HepG2 (cell line): Measurements from ENCODE around the gene VPS4A. TPM values are rescaled to one million over a fixed set of nuclear protein-coding genes. Genes with fewer than 3 reads are reported as not detected.

Experiments
- DNMT1 ChIP-seq: sonication (generic); formaldehyde crosslinking; IDR thresholded peaks from 2 replicates; pipeline ENCODE4 v1.5.1; 2020; ENCODE audit warnings: mild to moderate bottlenecking, missing genetic modification reagents
- DPF2 ChIP-seq: sonication (generic); formaldehyde crosslinking; IDR thresholded peaks from 2 replicates; pipeline ENCODE4 v1.4.0; 2020; ENCODE audit warnings: mild to moderate bottlenecking, low read depth, missing genetic modification reagents, borderline replicate concordance
- EEA1 ChIP-seq: sonication (generic); formaldehyde crosslinking; IDR thresholded peaks from 2 replicates; pipeline ENCODE4 v1.5.1; 2020; ENCODE audit warnings: mild to moderate bottlenecking, missing genetic modification reagents, borderline replicate concordance
- ELF1 ChIP-seq: sonication (generic); formaldehyde crosslinking; IDR thresholded peaks from 2 replicates; pipeline ENCODE4 v1.4.0; 2020; ENCODE audit warnings: missing genetic modification reagents
- HMG20A ChIP-seq: IDR thresholded peaks from 2 replicates; pipeline ENCODE4 v1.6.1; 2016; ENCODE audit warnings: borderline replicate concordance
- PHF20 ChIP-seq: sonication (generic); formaldehyde crosslinking; IDR thresholded peaks from 2 replicates; pipeline ENCODE4 v1.5.0; 2020; ENCODE audit warnings: mild to moderate bottlenecking, missing genetic modification reagents
- THAP8 ChIP-seq: sonication (generic); formaldehyde crosslinking; IDR thresholded peaks from 2 replicates; pipeline ENCODE4 v1.5.1; 2020; ENCODE audit warnings: missing genetic modification reagents, mild to moderate bottlenecking, borderline replicate concordance
- ZBTB1 ChIP-seq: sonication (generic); formaldehyde crosslinking; IDR thresholded peaks from 2 replicates; pipeline ENCODE4 v1.4.0; 2020; ENCODE audit warnings: missing genetic modification reagents, borderline replicate concordance
- ZFAT ChIP-seq: sonication (generic); formaldehyde crosslinking; conservative IDR thresholded peaks from 2 replicates; pipeline ENCODE4 v1.8.1; 2023; ENCODE audit warnings: missing genetic modification reagents, inconsistent platforms
- ZNF205 ChIP-seq: IDR thresholded peaks from 2 replicates; pipeline ENCODE4 v1.6.1; 2018; ENCODE audit warnings: missing biosample characterization, missing genetic modification reagents
- ZNF549 ChIP-seq: sonication (generic); formaldehyde crosslinking; IDR thresholded peaks from 2 replicates; pipeline ENCODE4 v1.5.0; 2020; ENCODE audit warnings: missing genetic modification reagents
- ZNF550 ChIP-seq: sonication (generic); formaldehyde crosslinking; IDR thresholded peaks from 2 replicates; pipeline ENCODE4 v1.4.0; 2020; ENCODE audit warnings: mild to moderate bottlenecking, missing genetic modification reagents, borderline replicate concordance
- ZNF670 ChIP-seq: sonication (generic); formaldehyde crosslinking; IDR thresholded peaks from 2 replicates; pipeline ENCODE4 v1.8.0; 2022; ENCODE audit warnings: mild to moderate bottlenecking, missing genetic modification reagents, borderline replicate concordance
- polyA plus RNA-seq, 8 experiments: library from polyadenylated mRNA; depleted of rRNA in 3 of 8; stranded (reverse) in 7 of 8; unstranded in 1 of 8; fragments of >200 nt; fragmentation: Illumina TruSeq in 4 of 8; extraction: Trizol in 4 of 8; gene quantifications; 2 replicates each; pipeline versions ENCODE4 v1.2.1 to v1.2.3, GENCODE V29; 2011 to 2016; ENCODE audit warnings: low read depth in 4 of 8, missing spikeins in 1 of 8, mixed read lengths in 1 of 8; ENCODE audit not compliant: insufficient read depth in 1 of 8
- total RNA-seq, 5 experiments: library from RNA; depleted of rRNA; stranded (reverse); fragments of >200 nt; fragmentation: Illumina TruSeq; extraction: Trizol; gene quantifications; 2 replicates each; pipeline ENCODE4 v1.2.3, GENCODE V29; 2016; ENCODE audit warnings: low read depth in 1 of 5
- TF ChIP-seq, protein P1 (sequence below): sonication (generic); formaldehyde crosslinking; IDR thresholded peaks from 2 replicates; pipeline ENCODE4 v1.5.1; 2020; ENCODE audit warnings: mild to moderate bottlenecking, moderate library complexity, missing genetic modification reagents
- TF ChIP-seq, protein P2 (sequence below): sonication (generic); formaldehyde crosslinking; IDR thresholded peaks from 2 replicates; pipeline ENCODE4 v1.4.0; 2020; ENCODE audit warnings: mild to moderate bottlenecking, missing genetic modification reagents
- TF ChIP-seq, protein P3 (sequence below): sonication (generic); formaldehyde crosslinking; IDR thresholded peaks from 2 replicates; pipeline ENCODE4 v1.4.0; 2020; ENCODE audit warnings: missing genetic modification reagents

VPS4A gene
- total and polyA plus RNA-seq, 2 of the 13 experiments (the other 11 are each of a cell fraction or from before 2014, with no cell fraction given): 13.2 to 27.9 TPM

DNA sequence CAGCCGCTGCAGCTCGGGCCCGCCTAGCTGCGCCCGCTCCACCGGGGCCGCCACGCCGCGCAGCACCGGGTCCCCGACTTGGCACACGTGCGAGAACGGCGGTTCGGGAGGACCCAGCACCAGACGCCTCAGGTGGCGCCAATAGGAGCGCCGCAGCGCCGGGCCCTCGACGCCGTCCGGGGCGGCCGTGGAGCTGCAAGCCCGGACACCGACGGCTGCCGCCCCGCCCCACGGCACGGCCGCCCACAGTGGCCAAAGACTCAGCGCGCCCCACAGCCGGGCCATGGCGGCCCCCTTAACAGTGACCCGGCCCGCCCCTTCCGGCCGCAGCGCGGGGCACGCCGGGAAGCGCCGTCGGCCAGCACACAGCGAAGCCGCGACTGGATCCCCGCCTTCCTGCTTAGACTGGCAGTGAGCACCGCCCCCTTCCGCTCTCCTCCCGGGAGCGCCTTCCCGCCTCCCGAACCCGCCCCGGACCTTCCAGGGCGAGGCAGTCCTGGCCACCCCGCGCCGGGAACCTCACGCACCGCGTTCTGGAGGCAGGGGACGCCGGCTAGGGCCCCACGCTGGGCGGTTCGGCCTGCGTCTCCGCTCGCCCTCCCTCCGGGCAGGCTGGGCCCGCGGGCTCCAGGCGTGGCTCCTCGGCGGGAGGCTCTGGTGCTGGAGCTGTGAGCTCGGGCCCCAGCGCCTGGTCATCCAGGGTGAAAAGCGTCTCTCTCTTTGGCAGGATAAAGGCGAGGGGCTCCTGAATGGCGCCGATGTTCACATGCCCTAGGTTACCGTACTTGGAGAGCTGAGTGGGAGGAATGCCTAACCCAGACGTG lies 19.3 kb downstream of the VPS4A start, which contains the start of gene PDF (continued):
- TF ChIP-seq ZNF670 (peak; percentile 75; the same call in 1 of the 2 replicates), ZNF549 (CRISPR knock-in tag) (no peak), ZNF205 (CRISPR knock-in tag) (peak; percentile 80; the same call in 1 of the 2 replicates), ZNF550 (CRISPR knock-in tag) (peak; percentile 71; the same call in 1 of the 2 replicates), HMG20A (peak; percentile 29; the same call in 1 of the 2 replicates), ELF1 (peak; percentile 88), EEA1 (CRISPR knock-in tag) (peak; percentile 81; the same call in 1 of the 2 replicates), THAP8 (CRISPR knock-in tag) (peak; percentile 25; the same call in 1 of the 2 replicates), PHF20 (CRISPR knock-in tag) (peak; percentile 89), DPF2 (CRISPR knock-in tag) (no peak), DNMT1 (CRISPR knock-in tag) (no peak), ZBTB1 (CRISPR knock-in tag) (0 out of 2 replicates have a peak, but pooled peaks have one; percentile 15), ZFAT (CRISPR knock-in tag) (no peak)
- TF ChIP-seq, protein P1, sequence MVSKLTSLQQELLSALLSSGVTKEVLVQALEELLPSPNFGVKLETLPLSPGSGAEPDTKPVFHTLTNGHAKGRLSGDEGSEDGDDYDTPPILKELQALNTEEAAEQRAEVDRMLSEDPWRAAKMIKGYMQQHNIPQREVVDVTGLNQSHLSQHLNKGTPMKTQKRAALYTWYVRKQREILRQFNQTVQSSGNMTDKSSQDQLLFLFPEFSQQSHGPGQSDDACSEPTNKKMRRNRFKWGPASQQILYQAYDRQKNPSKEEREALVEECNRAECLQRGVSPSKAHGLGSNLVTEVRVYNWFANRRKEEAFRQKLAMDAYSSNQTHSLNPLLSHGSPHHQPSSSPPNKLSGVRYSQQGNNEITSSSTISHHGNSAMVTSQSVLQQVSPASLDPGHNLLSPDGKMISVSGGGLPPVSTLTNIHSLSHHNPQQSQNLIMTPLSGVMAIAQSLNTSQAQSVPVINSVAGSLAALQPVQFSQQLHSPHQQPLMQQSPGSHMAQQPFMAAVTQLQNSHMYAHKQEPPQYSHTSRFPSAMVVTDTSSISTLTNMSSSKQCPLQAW (CRISPR knock-in tag): peak; percentile 85
- TF ChIP-seq, protein P2, sequence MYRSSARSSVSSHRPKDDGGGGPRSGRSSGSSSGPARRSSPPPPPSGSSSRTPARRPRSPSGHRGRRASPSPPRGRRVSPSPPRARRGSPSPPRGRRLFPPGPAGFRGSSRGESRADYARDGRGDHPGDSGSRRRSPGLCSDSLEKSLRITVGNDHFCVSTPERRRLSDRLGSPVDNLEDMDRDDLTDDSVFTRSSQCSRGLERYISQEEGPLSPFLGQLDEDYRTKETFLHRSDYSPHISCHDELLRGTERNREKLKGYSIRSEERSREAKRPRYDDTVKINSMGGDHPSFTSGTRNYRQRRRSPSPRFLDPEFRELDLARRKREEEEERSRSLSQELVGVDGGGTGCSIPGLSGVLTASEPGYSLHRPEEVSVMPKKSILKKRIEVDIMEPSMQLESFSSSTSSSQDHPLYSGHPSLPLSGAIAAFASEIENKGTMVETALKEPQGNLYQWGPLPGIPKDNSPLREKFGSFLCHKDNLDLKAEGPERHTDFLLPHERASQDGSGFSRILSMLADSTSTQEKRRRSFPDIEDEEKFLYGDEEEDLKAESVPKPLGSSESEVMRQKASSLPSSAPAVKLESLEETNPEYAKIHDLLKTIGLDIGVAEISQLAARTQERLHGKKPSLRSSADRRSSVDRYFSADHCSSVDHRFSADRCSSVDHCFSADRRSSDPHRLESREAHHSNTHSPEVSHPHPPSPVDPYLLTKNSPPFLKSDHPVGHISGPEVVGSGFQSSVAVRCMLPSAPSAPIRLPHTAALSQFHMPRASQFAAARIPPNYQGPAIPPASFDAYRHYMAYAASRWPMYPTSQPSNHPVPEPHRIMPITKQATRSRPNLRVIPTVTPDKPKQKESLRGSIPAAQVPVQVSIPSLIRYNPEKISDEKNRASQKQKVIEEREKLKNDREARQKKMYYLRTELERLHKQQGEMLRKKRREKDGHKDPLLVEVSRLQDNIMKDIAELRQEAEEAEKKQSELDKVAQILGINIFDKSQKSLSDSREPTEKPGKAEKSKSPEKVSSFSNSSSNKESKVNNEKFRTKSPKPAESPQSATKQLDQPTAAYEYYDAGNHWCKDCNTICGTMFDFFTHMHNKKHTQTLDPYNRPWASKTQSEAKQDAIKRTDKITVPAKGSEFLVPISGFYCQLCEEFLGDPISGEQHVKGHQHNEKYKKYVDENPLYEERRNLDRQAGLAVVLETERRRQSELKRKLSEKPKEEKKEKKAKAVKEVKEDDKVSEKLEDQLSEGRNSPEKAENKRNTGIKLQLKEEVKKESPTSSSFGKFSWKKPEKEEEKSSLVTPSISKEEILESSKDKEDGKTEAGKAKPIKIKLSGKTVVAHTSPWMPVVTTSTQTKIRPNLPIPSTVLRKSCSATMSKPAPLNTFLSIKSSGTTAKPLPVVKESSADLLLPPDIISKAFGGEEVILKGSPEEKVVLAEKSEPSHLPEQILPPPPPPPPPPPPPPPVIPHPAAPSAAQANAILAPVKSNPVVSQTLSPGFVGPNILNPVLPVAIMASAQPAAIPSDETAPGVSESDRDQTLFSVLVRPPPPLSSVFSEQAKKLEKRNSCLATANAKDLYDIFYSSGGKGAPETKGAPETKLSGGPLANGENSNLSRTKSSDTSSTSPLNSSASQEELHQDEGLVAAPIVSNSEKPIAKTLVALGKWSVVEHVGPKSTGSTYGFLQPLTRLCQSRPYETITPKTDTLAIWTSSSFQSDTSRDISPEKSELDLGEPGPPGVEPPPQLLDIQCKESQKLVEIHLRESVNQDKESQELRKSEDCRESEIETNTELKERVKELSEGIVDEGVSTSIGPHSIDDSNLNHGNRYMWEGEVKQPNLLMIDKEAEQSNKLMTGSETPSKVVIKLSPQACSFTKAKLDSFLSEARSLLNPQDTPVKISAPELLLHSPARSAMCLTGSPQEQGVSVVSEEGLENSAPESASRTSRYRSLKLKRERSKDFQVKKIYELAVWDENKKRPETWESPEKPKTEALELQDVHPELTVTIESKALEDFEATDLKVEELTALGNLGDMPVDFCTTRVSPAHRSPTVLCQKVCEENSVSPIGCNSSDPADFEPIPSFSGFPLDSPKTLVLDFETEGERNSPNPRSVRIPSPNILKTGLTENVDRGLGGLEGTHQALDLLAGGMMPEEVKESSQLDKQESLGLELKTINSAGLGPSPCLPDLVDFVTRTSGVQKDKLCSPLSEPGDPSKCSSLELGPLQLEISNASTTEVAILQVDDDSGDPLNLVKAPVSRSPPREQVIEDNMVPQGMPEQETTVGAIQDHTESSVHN (CRISPR knock-in tag): no peak
- TF ChIP-seq, protein P3, sequence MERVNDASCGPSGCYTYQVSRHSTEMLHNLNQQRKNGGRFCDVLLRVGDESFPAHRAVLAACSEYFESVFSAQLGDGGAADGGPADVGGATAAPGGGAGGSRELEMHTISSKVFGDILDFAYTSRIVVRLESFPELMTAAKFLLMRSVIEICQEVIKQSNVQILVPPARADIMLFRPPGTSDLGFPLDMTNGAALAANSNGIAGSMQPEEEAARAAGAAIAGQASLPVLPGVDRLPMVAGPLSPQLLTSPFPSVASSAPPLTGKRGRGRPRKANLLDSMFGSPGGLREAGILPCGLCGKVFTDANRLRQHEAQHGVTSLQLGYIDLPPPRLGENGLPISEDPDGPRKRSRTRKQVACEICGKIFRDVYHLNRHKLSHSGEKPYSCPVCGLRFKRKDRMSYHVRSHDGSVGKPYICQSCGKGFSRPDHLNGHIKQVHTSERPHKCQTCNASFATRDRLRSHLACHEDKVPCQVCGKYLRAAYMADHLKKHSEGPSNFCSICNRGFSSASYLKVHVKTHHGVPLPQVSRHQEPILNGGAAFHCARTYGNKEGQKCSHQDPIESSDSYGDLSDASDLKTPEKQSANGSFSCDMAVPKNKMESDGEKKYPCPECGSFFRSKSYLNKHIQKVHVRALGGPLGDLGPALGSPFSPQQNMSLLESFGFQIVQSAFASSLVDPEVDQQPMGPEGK (CRISPR knock-in tag): peak; percentile 72
